HCT116 (cell line): Measurements from ENCODE around the gene SKIC8. TPM values are rescaled to one million over a fixed set of nuclear protein-coding genes. Genes with fewer than 3 reads are reported as not detected.

Experiments
- ATAC-seq: fragments of 200-7000 bp; cut with Tn5 transposase; 2 replicates; pipeline ENCODE4 v1.9.1; 2020; ENCODE audit warnings: mild to moderate bottlenecking, moderate library complexity
- BruUV-seq: library from RNA; stranded (reverse); fragments of 400-500 nt; replicated peaks from 2 replicates; lab custom pipeline; 2021; lab: Mats Ljungman, UMichigan
- CTCF ChIA-PET: fragments of 300-600 bp; sonication (Branson Sonifier 250); formaldehyde crosslinking; loops from one replicate; lab custom pipeline; 2021; ENCODE audit warnings: antibody characterized with exemption; lab: Charles Lee
- POLR2A ChIA-PET: fragments of 300-600, 350-600 bp; sonication (Branson Sonifier 250); formaldehyde crosslinking; loops from one replicate; lab custom pipeline; 2021; ENCODE audit warnings: antibody characterized with exemption; lab: Charles Lee
- RAD21 ChIA-PET, 2 experiments: fragments of 300-600 bp; sonication (Branson Sonifier 250); formaldehyde crosslinking; loops; one replicate each; lab custom pipeline; 2023; ENCODE audit warnings: low total read pairs in 2 of 2; ENCODE audit not compliant: uncharacterized antibody in 2 of 2, unreplicated experiment in 2 of 2, low non-redundant PET in 1 of 2; lab: Charles Lee
- DNase-seq: peaks from one replicate; pipeline ENCODE4 v3.0.0-alpha.2; 2010; ENCODE audit warnings: low read depth, low spot score
- H2AFZ ChIP-seq: fragments of 200-600 bp; shearing (Covaris generic), sonication (generic); 2 replicates; pipeline ENCODE4 v1.6.1; 2017; ENCODE audit warnings: low read depth, mixed run types, mixed read lengths, antibody characterized with exemption, low read length; ENCODE audit not compliant: poor library complexity, severe bottlenecking
- H3K27ac ChIP-seq: 2 replicates; pipeline ENCODE4 v1.5.1; 2012; ENCODE audit warnings: low read depth, low read length
- H3K27me3 ChIP-seq: fragments of 200-600 bp; sonication (generic); 2 replicates; pipeline ENCODE4 v1.6.1; 2016; ENCODE audit warnings: mixed run types, low read length, mixed read lengths; ENCODE audit not compliant: insufficient read depth
- H3K36me3 ChIP-seq, 2 experiments: fragments of 200-500 bp in 1 of 2; fragments of 200-600 bp in 1 of 2; sonication (Bioruptor generic) in 1 of 2; sonication (generic) in 1 of 2; 2 replicates each; pipeline versions ENCODE4 v1.5.1 to v1.6.1; 2014 to 2016; ENCODE audit warnings: low read length in 2 of 2, inconsistent platforms in 1 of 2, mixed read lengths in 1 of 2, mixed run types in 1 of 2; ENCODE audit not compliant: insufficient read depth in 2 of 2, control insufficient read depth in 1 of 2
- H3K4me1 ChIP-seq, 2 experiments: fragments of 200-600 bp in 1 of 2; sonication (generic) in 1 of 2; 2 replicates each; pipeline versions ENCODE4 v1.5.1 to v1.6.1; 2012 to 2017; ENCODE audit warnings: low read length in 2 of 2, inconsistent platforms in 1 of 2, mild to moderate bottlenecking in 1 of 2, mixed read lengths in 1 of 2, mixed run types in 1 of 2, moderate library complexity in 1 of 2; ENCODE audit not compliant: insufficient read depth in 2 of 2, control insufficient read depth in 1 of 2
- H3K4me2 ChIP-seq: fragments of 200-600 bp; sonication (generic); 2 replicates; pipeline ENCODE4 v1.6.1; 2017; ENCODE audit warnings: mixed run types, low read length, mixed read lengths
- H3K4me3 ChIP-seq, 2 experiments: fragments of 200-600 bp in 1 of 2; sonication (generic) in 1 of 2; replicated peaks in 1 of 2; 2 replicates each; pipeline ENCODE4 v1.5.1; 2011 to 2016; ENCODE audit warnings: low read length in 2 of 2, control low read depth in 1 of 2, low read depth in 1 of 2, mild to moderate bottlenecking in 1 of 2, mixed read lengths in 1 of 2, mixed run types in 1 of 2
- H3K79me2 ChIP-seq: fragments of 200-600 bp; sonication (generic); 2 replicates; pipeline ENCODE4 v1.6.1; 2017; ENCODE audit warnings: mild to moderate bottlenecking, mixed run types, low read length, moderate library complexity, mixed read lengths; ENCODE audit not compliant: insufficient read depth
- H3K9ac ChIP-seq: fragments of 200-600 bp; sonication (generic); 2 replicates; pipeline ENCODE4 v1.6.1; 2016; ENCODE audit warnings: low read length, mixed read lengths
- H3K9me2 ChIP-seq: fragments of 200-600 bp; sonication (generic), shearing (Covaris generic); 2 replicates; pipeline ENCODE4 v1.6.1; 2017; ENCODE audit warnings: mixed run types, mild to moderate bottlenecking, moderate library complexity; ENCODE audit not compliant: insufficient read depth
- H3K9me3 ChIP-seq, 2 experiments: fragments of 200-500 bp in 1 of 2; fragments of 200-600 bp in 1 of 2; sonication (Bioruptor generic) in 1 of 2; sonication (generic) in 1 of 2; 2 replicates each; pipeline ENCODE4 v1.6.1; 2014 to 2017; ENCODE audit warnings: low read length in 2 of 2, mixed read lengths in 2 of 2, inconsistent platforms in 1 of 2, low read depth in 1 of 2, mild to moderate bottlenecking in 1 of 2, mixed run types in 1 of 2, moderate library complexity in 1 of 2; ENCODE audit not compliant: control insufficient read depth in 1 of 2, insufficient read depth in 1 of 2
- H4K20me1 ChIP-seq: fragments of 200-600 bp; sonication (generic), shearing (Covaris generic); 2 replicates; pipeline ENCODE4 v1.6.1; 2017; ENCODE audit warnings: mixed run types, mild to moderate bottlenecking, moderate library complexity; ENCODE audit not compliant: insufficient read depth
- ATF3 ChIP-seq: IDR thresholded peaks from 2 replicates; pipeline ENCODE4 v1.6.1; 2012
- CBX3 ChIP-seq: IDR thresholded peaks from 2 replicates; pipeline ENCODE4 v1.6.1; 2012; ENCODE audit warnings: low read depth
- EGR1 ChIP-seq: IDR thresholded peaks from 2 replicates; pipeline ENCODE4 v1.6.1; 2012; ENCODE audit warnings: low read depth
- ELF1 ChIP-seq: IDR thresholded peaks from 2 replicates; pipeline ENCODE4 v1.6.1; 2012; ENCODE audit warnings: low read depth, borderline replicate concordance
- FOSL1 ChIP-seq: IDR thresholded peaks from 2 replicates; pipeline ENCODE4 v1.6.1; 2012; ENCODE audit warnings: low read depth
- POLR2A ChIP-seq: IDR thresholded peaks from 2 replicates; pipeline ENCODE4 v1.7.0; 2011; ENCODE audit warnings: borderline replicate concordance; ENCODE audit not compliant: insufficient read depth, insufficient read length; ENCODE audit errors: extremely low read depth
- RAD21 ChIP-seq: IDR thresholded peaks from 2 replicates; pipeline ENCODE4 v1.6.1; 2012; ENCODE audit warnings: low read depth, mild to moderate bottlenecking
- SIN3A ChIP-seq: IDR thresholded peaks from 2 replicates; pipeline ENCODE4 v1.6.1; 2012; ENCODE audit warnings: low read depth
- SP1 ChIP-seq: IDR thresholded peaks from 2 replicates; pipeline ENCODE4 v1.6.1; 2012; ENCODE audit warnings: low read depth
- SRF ChIP-seq: IDR thresholded peaks from 2 replicates; pipeline ENCODE4 v1.6.1; 2012; ENCODE audit warnings: low read depth
- YY1 ChIP-seq: IDR thresholded peaks from 2 replicates; pipeline ENCODE4 v1.6.1; 2011; ENCODE audit warnings: low read length, low read depth, moderate library complexity, mild to moderate bottlenecking; ENCODE audit not compliant: insufficient replicate concordance; ENCODE audit errors: extremely low read depth
- ZFX ChIP-seq: fragments of 450-650 bp; IDR thresholded peaks from 2 replicates; pipeline ENCODE4 v1.6.1; 2017
- ZNF274 ChIP-seq: fragments of 200-500 bp; sonication (Bioruptor generic); IDR thresholded peaks from 2 replicates; pipeline ENCODE4 v1.6.1; 2014; ENCODE audit warnings: mild to moderate bottlenecking, low read depth, low read length, inconsistent platforms
- intact Hi-C: fragments of 100-400 bp; cut with micrococcal nuclease; formaldehyde crosslinking; loops from 2 replicates; pipeline ENCODE4 v1.10.0; 2022
- total RNA-seq: library from RNA; stranded (reverse); gene quantifications from one replicate; pipeline ENCODE4 v1.2.1, GENCODE V29; 2021; ENCODE audit not compliant: unreplicated experiment

SKIC8 gene
- total RNA-seq, 1 experiment from 2014 or later = 57.1 TPM

DNA sequence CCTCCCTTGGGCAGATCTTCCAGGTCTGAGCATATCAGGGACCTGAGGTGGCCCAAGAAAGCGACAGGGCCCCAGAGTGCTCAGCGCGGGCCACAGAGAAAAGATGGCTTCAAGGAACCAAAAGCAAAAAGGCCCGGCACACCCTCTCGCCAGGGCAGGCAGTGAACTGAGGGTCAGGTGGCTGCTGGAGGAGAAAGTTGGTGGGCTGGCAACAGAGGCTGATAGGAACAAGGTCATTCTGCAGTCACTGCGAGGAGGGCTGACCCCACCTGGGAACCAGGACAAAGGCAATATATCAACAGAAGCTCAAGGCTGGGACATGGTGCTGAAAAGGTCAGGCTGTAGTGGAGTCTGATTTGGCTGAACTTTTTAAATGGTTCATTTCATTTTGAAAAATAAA lies 62.3 kb downstream of the SKIC8 start:
- Histone ChIP-seq H3K9me2 (no peaks in the 10 kb centered on the region), H3K36me3 (no peaks in the 10 kb centered on the region), H3K27me3 (no peaks in the 10 kb centered on the region), H3K9ac (no peak overlapping the region), H2AFZ (no peak overlapping the region)
- intact Hi-C loops = no loop called here
- CTCF ChIA-PET = no interaction called here
- TF ChIP-seq RAD21 = no peak
- no peak for TF ChIP-seq EGR1
- TF ChIP-seq POLR2A = no peak
- no peak for TF ChIP-seq YY1
- TF ChIP-seq FOSL1 = no peak
- no peak for TF ChIP-seq SRF
- no peak for TF ChIP-seq SP1
- no peak for TF ChIP-seq CBX3
- TF ChIP-seq ELF1 = no peak
- no peak for TF ChIP-seq ATF3
- TF ChIP-seq SIN3A = no peak
- no peak for TF ChIP-seq ZFX
- TF ChIP-seq, all 23 proteins: peak for 0
- H4K20me1 ChIP-seq = no peaks in the 10 kb centered on the region
- no peak overlapping the region for H3K4me2 ChIP-seq
- POLR2A ChIA-PET = no interaction called here
- DNase-seq = no peak
- H3K4me1 ChIP-seq = peaks cover 2 to 4% of the 10 kb centered on the region in 2 experiments; a peak in 2 of 4 replicates
- no peaks in the 10 kb centered on the region for H3K79me2 ChIP-seq
- H3K27ac ChIP-seq = no peak overlapping the region
- no TSS peak for BruUV-seq
- no peaks in the 10 kb centered on the region for H3K9me3 ChIP-seq
- RAD21 ChIA-PET = no interaction called here
- H3K4me3 ChIP-seq = no peak overlapping the region
- ATAC-seq = no peak

DNA sequence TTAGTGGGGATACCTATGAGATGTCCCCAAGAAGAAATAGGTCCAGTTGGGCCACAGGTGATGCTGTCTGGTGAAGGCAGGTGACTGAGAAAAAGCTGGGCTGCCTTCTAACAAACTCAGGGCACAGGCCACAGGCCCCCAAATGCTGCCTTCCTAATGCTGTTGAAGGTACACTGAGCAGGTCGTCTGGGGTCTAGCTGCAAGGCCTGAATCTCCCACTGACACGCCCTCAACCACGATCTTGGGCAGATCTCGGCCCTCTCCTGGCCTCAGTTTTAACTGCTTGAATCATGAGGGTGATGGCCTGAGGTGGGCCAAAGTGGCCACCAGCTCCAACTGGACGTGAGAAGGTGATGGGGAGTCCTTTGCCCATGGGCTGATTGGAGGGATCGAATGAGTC lies 62.9 kb downstream of the SKIC8 start:
- no peaks in the 10 kb centered on the region for H3K9me3 ChIP-seq
- ATAC-seq (no peak), DNase-seq (no peak)
- no peak overlapping the region for H3K27ac ChIP-seq
- ChIA-PET POLR2A (no interaction called here), CTCF (no interaction called here), RAD21 (no interaction called here)
- no TSS peak for BruUV-seq
- no peak overlapping the region for H3K4me2 ChIP-seq
- H3K4me3 ChIP-seq = no peak overlapping the region
- no peak overlapping the region for H3K9ac ChIP-seq
- H2AFZ ChIP-seq = no peak overlapping the region
- no peaks in the 10 kb centered on the region for H3K27me3 ChIP-seq
- intact Hi-C loops = no loop called here
- no peaks in the 10 kb centered on the region for H3K9me2 ChIP-seq
- no peaks in the 10 kb centered on the region for H3K36me3 ChIP-seq
- peaks cover 2 to 4% of the 10 kb centered on the region in 2 experiments; a peak in 2 of 4 replicates for H3K4me1 ChIP-seq
- no peaks in the 10 kb centered on the region for H3K79me2 ChIP-seq
- TF ChIP-seq POLR2A = no peak
- TF ChIP-seq SP1 = no peak
- no peak for TF ChIP-seq ATF3
- TF ChIP-seq SRF = no peak
- no peak for TF ChIP-seq ELF1
- TF ChIP-seq ZNF274 = no peak
- H4K20me1 ChIP-seq = no peaks in the 10 kb centered on the region
